HL-60 (cell line): ENCODE data around the gene SPSB4.

ENCODE experiments used
- GABPA ChIP-seq: IDR thresholded peaks from 2 replicates; pipeline ENCODE4 v1.6.1; 2012; ENCODE audit warnings: low read depth
- TF ChIP-seq, protein P1 (sequence below): IDR thresholded peaks from one replicate; pipeline ENCODE4 v1.5.1; 2011; ENCODE audit warnings: low read length, control low read depth, inconsistent platforms; ENCODE audit not compliant: insufficient read depth

DNA sequence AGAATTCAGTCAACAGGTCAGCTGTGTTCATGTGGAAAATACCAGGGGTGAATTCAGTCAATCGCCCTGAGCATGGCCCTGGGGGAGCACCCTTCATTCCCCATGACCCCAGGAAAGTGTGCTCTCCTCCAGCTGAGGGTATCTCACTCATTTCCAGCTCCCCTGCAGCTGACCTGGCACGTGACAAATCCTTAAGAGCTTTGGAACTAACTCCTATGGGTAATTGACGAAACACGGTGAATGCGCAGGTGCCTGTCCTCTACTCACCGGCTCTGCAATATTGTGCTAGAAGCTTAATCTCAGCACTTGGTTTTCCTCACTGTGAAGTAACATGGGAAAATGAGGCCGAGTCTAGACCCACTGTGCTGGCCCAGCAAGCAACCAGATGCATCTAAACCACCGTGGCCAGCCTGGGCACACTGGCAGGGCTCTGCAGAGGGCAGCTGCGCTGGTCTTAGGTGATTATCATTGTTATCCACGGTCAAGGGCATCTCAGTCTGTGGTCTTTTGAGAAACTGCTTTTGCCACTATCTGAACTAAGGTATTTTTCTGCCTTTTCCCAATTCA lies 63.1 kb downstream of the SPSB4 start:
- TF ChIP-seq, protein P1, sequence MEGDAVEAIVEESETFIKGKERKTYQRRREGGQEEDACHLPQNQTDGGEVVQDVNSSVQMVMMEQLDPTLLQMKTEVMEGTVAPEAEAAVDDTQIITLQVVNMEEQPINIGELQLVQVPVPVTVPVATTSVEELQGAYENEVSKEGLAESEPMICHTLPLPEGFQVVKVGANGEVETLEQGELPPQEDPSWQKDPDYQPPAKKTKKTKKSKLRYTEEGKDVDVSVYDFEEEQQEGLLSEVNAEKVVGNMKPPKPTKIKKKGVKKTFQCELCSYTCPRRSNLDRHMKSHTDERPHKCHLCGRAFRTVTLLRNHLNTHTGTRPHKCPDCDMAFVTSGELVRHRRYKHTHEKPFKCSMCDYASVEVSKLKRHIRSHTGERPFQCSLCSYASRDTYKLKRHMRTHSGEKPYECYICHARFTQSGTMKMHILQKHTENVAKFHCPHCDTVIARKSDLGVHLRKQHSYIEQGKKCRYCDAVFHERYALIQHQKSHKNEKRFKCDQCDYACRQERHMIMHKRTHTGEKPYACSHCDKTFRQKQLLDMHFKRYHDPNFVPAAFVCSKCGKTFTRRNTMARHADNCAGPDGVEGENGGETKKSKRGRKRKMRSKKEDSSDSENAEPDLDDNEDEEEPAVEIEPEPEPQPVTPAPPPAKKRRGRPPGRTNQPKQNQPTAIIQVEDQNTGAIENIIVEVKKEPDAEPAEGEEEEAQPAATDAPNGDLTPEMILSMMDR: no peak
- TF ChIP-seq GABPA: no peak
